Esophagus muscularis mucosa (tissue), 4 donors: Measurements from ENCODE around the gene PAX6.

ENCODE experiments used
- EP300 ChIP-seq: sonication (generic); formaldehyde crosslinking; IDR thresholded peaks from one replicate; pipeline ENCODE4 v1.6.1; 2017; ENCODE audit warnings: antibody characterized with exemption
- POLR2A ChIP-seq: fragments of 450-650 bp; IDR thresholded peaks from one replicate; pipeline ENCODE4 v1.6.1; 2017; ENCODE audit warnings: antibody characterized with exemption, moderate library complexity, mild to moderate bottlenecking, low read depth
- POLR2AphosphoS5 ChIP-seq, 2 donors: sonication (generic); formaldehyde crosslinking; IDR thresholded peaks; one replicate each; pipeline ENCODE4 v1.6.1; 2017; ENCODE audit warnings: antibody characterized with exemption in 2 of 2
- TF ChIP-seq, protein P1 (sequence below), 3 experiments: fragments of 200-600 bp in 2 of 3; fragments of 450-650 bp in 1 of 3; sonication (generic) in 2 of 3; IDR thresholded peaks; one replicate each; pipeline ENCODE4 v1.5.1; 2017 to 2019; ENCODE audit warnings: antibody characterized with exemption in 3 of 3, mild to moderate bottlenecking in 2 of 3, moderate library complexity in 1 of 3

DNA sequence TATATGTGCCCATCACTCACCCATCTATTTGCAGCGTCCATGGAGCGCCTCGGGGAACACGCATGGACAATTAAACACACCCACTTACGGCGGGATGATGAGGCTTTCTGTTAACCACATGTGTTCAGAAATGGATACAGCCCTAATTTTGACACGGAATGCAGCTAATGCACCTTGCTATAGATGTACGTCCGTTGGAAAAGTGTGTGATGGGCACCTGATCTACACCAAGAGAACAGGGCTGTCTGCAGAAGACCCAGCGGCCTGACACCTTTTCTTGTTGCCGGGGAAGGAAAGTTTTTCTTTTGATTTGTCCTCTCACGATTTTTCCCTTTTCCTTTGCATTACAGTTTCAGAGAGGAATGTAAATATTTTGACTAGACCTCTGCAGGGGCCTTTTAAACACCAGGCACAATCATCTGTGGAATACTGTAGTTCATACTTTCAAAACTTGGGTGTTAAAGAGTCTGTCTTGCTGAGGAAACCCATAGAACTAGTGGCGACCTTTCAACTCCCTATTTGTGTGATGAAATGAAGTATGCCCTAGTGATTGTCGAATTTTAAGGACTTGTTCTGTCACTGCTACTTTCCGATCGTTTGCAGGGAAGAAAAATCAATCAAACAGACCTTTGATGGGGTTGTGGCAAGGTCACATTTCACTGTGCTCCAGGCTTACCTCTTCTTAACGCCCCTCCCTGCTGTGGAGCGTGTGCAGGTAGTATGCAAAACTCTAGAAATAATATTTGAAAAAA, 16.5 kb upstream of the PAX6 start:
- TF ChIP-seq, protein P1, sequence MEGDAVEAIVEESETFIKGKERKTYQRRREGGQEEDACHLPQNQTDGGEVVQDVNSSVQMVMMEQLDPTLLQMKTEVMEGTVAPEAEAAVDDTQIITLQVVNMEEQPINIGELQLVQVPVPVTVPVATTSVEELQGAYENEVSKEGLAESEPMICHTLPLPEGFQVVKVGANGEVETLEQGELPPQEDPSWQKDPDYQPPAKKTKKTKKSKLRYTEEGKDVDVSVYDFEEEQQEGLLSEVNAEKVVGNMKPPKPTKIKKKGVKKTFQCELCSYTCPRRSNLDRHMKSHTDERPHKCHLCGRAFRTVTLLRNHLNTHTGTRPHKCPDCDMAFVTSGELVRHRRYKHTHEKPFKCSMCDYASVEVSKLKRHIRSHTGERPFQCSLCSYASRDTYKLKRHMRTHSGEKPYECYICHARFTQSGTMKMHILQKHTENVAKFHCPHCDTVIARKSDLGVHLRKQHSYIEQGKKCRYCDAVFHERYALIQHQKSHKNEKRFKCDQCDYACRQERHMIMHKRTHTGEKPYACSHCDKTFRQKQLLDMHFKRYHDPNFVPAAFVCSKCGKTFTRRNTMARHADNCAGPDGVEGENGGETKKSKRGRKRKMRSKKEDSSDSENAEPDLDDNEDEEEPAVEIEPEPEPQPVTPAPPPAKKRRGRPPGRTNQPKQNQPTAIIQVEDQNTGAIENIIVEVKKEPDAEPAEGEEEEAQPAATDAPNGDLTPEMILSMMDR (IDR thresholded peaks at IDR 0.05): no peak
- no peak for TF ChIP-seq POLR2A
- TF ChIP-seq EP300: no peak
- no peak for TF ChIP-seq POLR2AphosphoS5 (IDR thresholded peaks at IDR 0.05)
